ENCODE results near the gene PJA2.

- no peak for TF ChIP-seq REST (IDR thresholded peaks at IDR 0.05)
- TF ChIP-seq CTCF (IDR thresholded peaks at IDR 0.05; ENCODE audit: low read depth, low read length, missing input control): no peak
- no peak for TF ChIP-seq TAF1 (conservative IDR thresholded peaks at IDR 0.05)
- no peak for TF ChIP-seq SP1 (IDR thresholded peaks at IDR 0.05)
- TF ChIP-seq MAX (IDR thresholded peaks at IDR 0.05): no peak
- no peak for TF ChIP-seq JUND (IDR thresholded peaks at IDR 0.05)
- no peak for TF ChIP-seq RAD21 (IDR thresholded peaks at IDR 0.05)
- no peak for TF ChIP-seq YY1 (IDR thresholded peaks at IDR 0.05)
- no peak for TF ChIP-seq NR2F2 (IDR thresholded peaks at IDR 0.05)
- no peak for TF ChIP-seq ZBTB33 (IDR thresholded peaks at IDR 0.05)
- TF ChIP-seq ATF3 (IDR thresholded peaks at IDR 0.05): no peak
- no peak for TF ChIP-seq EGR1 (IDR thresholded peaks at IDR 0.05; ENCODE audit: low read depth in 2 of 2)
Observed at GRCh38 chr5:109307951-109308350, 101.8 kb downstream of the PJA2 start.
